ENCODE measurements around the gene EPHB2. TPM values are rescaled to one million over a fixed set of nuclear protein-coding genes. Genes with fewer than 3 reads are reported as not detected.

Gene EPHB2
- total RNA-seq, 4 donors from 2014 or later: 7.2 to 12.6 (median 9.1) TPM

- H3K9me3 ChIP-seq: no peaks in the 10 kb centered on the region
- DNase-seq (ENCODE audit: low spot score in 2 of 2): no peak
- H3K27me3 ChIP-seq: no peaks in the 10 kb centered on the region
- peaks cover 0 to 10% (median 0%) of the 10 kb centered on the region in 3 donors for H3K36me3 ChIP-seq
- no peak overlapping the region for H3K27ac ChIP-seq
- TF ChIP-seq POLR2A (IDR thresholded peaks at IDR 0.05): no peak
- 67 to 75% methylated on average over 7 of the region's 7 CpGs for WGBS, 2 donors
- no peak overlapping the region for H3K4me3 ChIP-seq
- H3K4me1 ChIP-seq: no peaks in the 10 kb centered on the region
Observed at GRCh38 chr1:22887491-22887890, 176.9 kb downstream of the EPHB2 start.

GRCh38 chr1:22888320-22889075 lies 177.9 kb downstream of the EPHB2 start:
- H3K4me3 ChIP-seq: no peak overlapping the region
- TF ChIP-seq EP300 (IDR thresholded peaks at IDR 0.05) (no peak), CTCF (IDR thresholded peaks at IDR 0.05) (no peak), POLR2A (IDR thresholded peaks at IDR 0.05) (no peak)

GRCh38 chr1:22889213-22889827 lies 178.7 kb downstream of the EPHB2 start:
- H3K4me1 ChIP-seq: no peaks in the 10 kb centered on the region

More at GRCh38 chr1:22888320-22889075, 177.9 kb downstream of the EPHB2 start:
- Histone ChIP-seq H3K27me3 (no peaks in the 10 kb centered on the region), H3K36me3 (peaks cover 0 to 12% (median 0%) of the 10 kb centered on the region in 3 donors), H3K9me3 (no peaks in the 10 kb centered on the region), H3K4me1 (no peaks in the 10 kb centered on the region), H3K27ac (no peak overlapping the region)
- no peak for DNase-seq (ENCODE audit: low spot score in 2 of 2)
- 74 to 85% methylated on average over 8 of the region's 8 CpGs for WGBS, 2 donors

GRCh38 chr1:22892789-22893188 lies 182.2 kb downstream of the EPHB2 start:
- Histone ChIP-seq H3K36me3 (peaks cover 0 to 23% (median 0%) of the 10 kb centered on the region in 3 donors), H3K27ac (no peak overlapping the region), H3K4me3 (no peak overlapping the region), H3K4me1 (no peaks in the 10 kb centered on the region), H3K9me3 (no peaks in the 10 kb centered on the region), H3K27me3 (no peaks in the 10 kb centered on the region)
- 83 to 93% methylated on average over 13 of the region's 13 CpGs for WGBS, 2 donors
- no peak for TF ChIP-seq EP300 (IDR thresholded peaks at IDR 0.05)
- TF ChIP-seq CTCF (IDR thresholded peaks at IDR 0.05): no peak
- no peak for TF ChIP-seq POLR2A (IDR thresholded peaks at IDR 0.05)
- DNase-seq (ENCODE audit: low spot score in 2 of 2): no peak

More at GRCh38 chr1:22889213-22889827, 178.7 kb downstream of the EPHB2 start:
- WGBS, 2 donors: 69 to 78% methylated on average over 3 of the region's 3 CpGs
- Histone ChIP-seq H3K27ac (no peak overlapping the region), H3K4me3 (no peak overlapping the region), H3K36me3 (peaks cover 0 to 15% (median 0%) of the 10 kb centered on the region in 3 donors), H3K9me3 (no peaks in the 10 kb centered on the region), H3K27me3 (no peaks in the 10 kb centered on the region)
- peak in 1 of 2 donors; percentile 48 for DNase-seq (ENCODE audit: low spot score in 2 of 2)
- TF ChIP-seq POLR2A (IDR thresholded peaks at IDR 0.05): no peak
- TF ChIP-seq CTCF (IDR thresholded peaks at IDR 0.05): peak; percentile 55 to 75 (median 74)
- TF ChIP-seq EP300 (IDR thresholded peaks at IDR 0.05): no peak

GRCh38 chr1:22893292-22893691 lies 182.7 kb downstream of the EPHB2 start:
- no peaks in the 10 kb centered on the region for H3K9me3 ChIP-seq
- H3K36me3 ChIP-seq: peaks cover 0 to 23% (median 0%) of the 10 kb centered on the region in 3 donors
- no peak overlapping the region for H3K4me3 ChIP-seq
- TF ChIP-seq POLR2A (IDR thresholded peaks at IDR 0.05) (no peak), EP300 (IDR thresholded peaks at IDR 0.05) (no peak), CTCF (IDR thresholded peaks at IDR 0.05) (no peak)
- no peaks in the 10 kb centered on the region for H3K27me3 ChIP-seq
- H3K27ac ChIP-seq: no peak overlapping the region
- 72 to 77% methylated on average over 3 of the region's 3 CpGs for WGBS, 2 donors
- H3K4me1 ChIP-seq: no peaks in the 10 kb centered on the region
- DNase-seq (ENCODE audit: low spot score in 2 of 2): no peak
